Cardiac fibroblast (primary cell): ENCODE data around the gene GREB1.

ENCODE experiments used
- DNase-seq, 2 donors: peaks; one replicate each; pipeline versions ENCODE4 v3.0.0 to v3.0.0-alpha.2; 2010; ENCODE audit warnings: low read depth in 2 of 2
- H3K4me3 ChIP-seq, 2 donors: replicated peaks in 1 of 2; 1 replicate in 1 of 2; 2 replicates in 1 of 2; pipeline ENCODE4 v1.5.1; 2011; ENCODE audit warnings: low read depth in 2 of 2, low read length in 2 of 2, mild to moderate bottlenecking in 2 of 2, moderate library complexity in 1 of 2
- CTCF ChIP-seq: IDR thresholded peaks from one replicate; pipeline ENCODE4 v1.5.1; 2011; ENCODE audit warnings: low read depth, mild to moderate bottlenecking, low read length, inconsistent platforms

GREB1 gene

DNA sequence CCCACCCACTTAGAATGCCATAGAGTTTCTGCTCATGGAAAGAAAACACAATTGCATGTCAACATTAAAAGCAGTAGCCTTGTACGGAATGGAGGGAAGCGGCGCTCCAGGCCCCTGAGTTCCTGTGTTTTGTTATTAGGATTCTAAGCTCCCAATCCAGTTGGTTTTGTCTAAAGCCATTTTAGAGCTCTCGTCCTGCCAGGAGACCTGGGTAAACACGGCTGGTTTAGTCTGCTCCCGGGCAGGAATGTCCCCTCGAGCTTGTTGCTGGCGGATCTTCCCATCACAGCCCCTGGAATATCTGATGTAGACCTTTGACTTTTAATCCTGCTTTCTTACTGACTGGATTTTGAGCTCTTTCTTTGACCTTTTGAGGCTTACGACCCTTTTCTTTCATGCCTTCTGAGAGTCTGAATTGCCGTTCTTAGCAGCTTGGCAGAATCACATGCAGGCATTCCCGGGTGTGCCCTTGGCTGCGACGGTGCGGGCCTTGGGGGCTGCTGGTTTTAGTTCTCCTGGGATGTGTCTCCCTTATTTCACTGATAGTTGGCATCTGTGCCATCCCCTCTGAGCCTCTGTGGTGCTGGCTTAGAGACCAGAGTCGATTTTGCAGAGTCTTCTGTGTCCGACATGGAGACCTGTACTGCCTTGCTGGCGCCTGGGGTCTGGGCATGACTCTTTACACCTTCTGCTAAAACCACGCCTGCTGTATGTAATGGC lies 25.4 kb downstream of the GREB1 start:
- H3K4me3 ChIP-seq: no peak overlapping the region
- DNase-seq: no peak
- TF ChIP-seq CTCF: no peak

- DNase-seq: no peak
- TF ChIP-seq CTCF: no peak
Observed at GRCh38 chr2:11559786-11560155, 25.9 kb downstream of the GREB1 start.

DNA sequence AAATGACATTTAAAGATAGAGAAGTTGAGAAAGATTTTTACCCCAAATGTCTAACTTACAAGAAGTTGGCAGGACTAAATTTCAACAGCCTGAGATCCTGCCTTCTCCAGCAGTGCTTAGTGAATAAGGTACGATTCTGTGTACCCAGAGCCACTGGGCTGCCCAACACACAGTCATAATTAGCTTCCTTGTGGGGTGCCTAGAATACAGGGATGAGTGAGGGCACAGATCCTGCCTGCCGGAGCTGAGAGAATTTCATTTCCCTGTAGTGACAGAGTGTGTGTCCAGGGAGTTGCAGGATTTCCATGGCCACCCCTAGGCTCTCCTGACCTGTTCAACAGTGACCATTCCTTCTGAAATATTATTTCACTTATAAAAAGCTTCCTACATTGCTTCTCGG lies 27.0 kb downstream of the GREB1 start:
- DNase-seq: no peak
- H3K4me3 ChIP-seq: no peak overlapping the region
- TF ChIP-seq CTCF: no peak

More at GRCh38 chr2:11559786-11560155, 25.9 kb downstream of the GREB1 start:
- no peak overlapping the region for H3K4me3 ChIP-seq

GRCh38 chr2:11562011-11562410 lies 28.2 kb downstream of the GREB1 start:
- TF ChIP-seq CTCF: no peak
- DNase-seq: no peak
- H3K4me3 ChIP-seq: no peak overlapping the region

GRCh38 chr2:11562476-11562875 lies 28.6 kb downstream of the GREB1 start:
- TF ChIP-seq CTCF: no peak
- DNase-seq: no peak
- H3K4me3 ChIP-seq: no peak overlapping the region

- H3K4me3 ChIP-seq: no peak overlapping the region
- no peak for DNase-seq
- no peak for TF ChIP-seq CTCF
Observed at GRCh38 chr2:11563784-11564666, 30.2 kb downstream of the GREB1 start.
